ENCODE data around the gene GARNL3. TPM values are rescaled to one million over a fixed set of nuclear protein-coding genes. Genes with fewer than 3 reads are reported as not detected.

The GARNL3 gene
- total RNA-seq, 1 donor from 2014 or later = 22.9 TPM

- Histone ChIP-seq H3K4me3 (no peak overlapping the region), H3K27ac (replicated peaks) (peak overlapping the region; percentile 78), H3K36me3 (no peaks in the 10 kb centered on the region), H3K4me1 (peaks cover 35% of the 10 kb centered on the region), H3K27me3 (ENCODE audit: low read depth) (no peaks in the 10 kb centered on the region), H3K9me3 (replicated peaks) (no peaks in the 10 kb centered on the region)
- DNase-seq = no peak
- no peak for TF ChIP-seq CTCF (IDR thresholded peaks at IDR 0.05; ENCODE audit: borderline replicate concordance)
- intact Hi-C loops (cut with micrococcal nuclease) = no loop called here
Measured at GRCh38 chr9:127249877-127250276, 14.7 kb upstream of the GARNL3 start.

GRCh38 chr9:127250896-127251391 is 13.6 kb upstream of the GARNL3 start:
- Histone ChIP-seq H3K36me3 (no peaks in the 10 kb centered on the region), H3K4me1 (peaks cover 30% of the 10 kb centered on the region), H3K9me3 (replicated peaks) (no peaks in the 10 kb centered on the region), H3K27me3 (ENCODE audit: low read depth) (no peaks in the 10 kb centered on the region), H3K27ac (replicated peaks) (peak overlapping the region; percentile 78), H3K4me3 (peak overlapping the region; percentile 13)
- intact Hi-C loops (cut with micrococcal nuclease) = no loop called here
- no peak for DNase-seq
- no peak for TF ChIP-seq CTCF (IDR thresholded peaks at IDR 0.05; ENCODE audit: borderline replicate concordance)

GRCh38 chr9:127252410-127253318 is 11.9 kb upstream of the GARNL3 start:
- intact Hi-C loops (cut with micrococcal nuclease) = no loop called here
- Histone ChIP-seq H3K4me1 (peaks cover 36% of the 10 kb centered on the region), H3K27ac (replicated peaks) (no peak overlapping the region), H3K36me3 (no peaks in the 10 kb centered on the region), H3K27me3 (ENCODE audit: low read depth) (no peaks in the 10 kb centered on the region), H3K9me3 (replicated peaks) (no peaks in the 10 kb centered on the region), H3K4me3 (no peak overlapping the region)
- no peak for TF ChIP-seq CTCF (IDR thresholded peaks at IDR 0.05; ENCODE audit: borderline replicate concordance)
- DNase-seq = no peak

GRCh38 chr9:127253446-127253845 is 11.1 kb upstream of the GARNL3 start:
- Histone ChIP-seq H3K9me3 (replicated peaks) (no peaks in the 10 kb centered on the region), H3K27me3 (ENCODE audit: low read depth) (no peaks in the 10 kb centered on the region), H3K36me3 (no peaks in the 10 kb centered on the region), H3K4me3 (no peak overlapping the region), H3K27ac (replicated peaks) (no peak overlapping the region), H3K4me1 (peaks cover 33% of the 10 kb centered on the region)
- no peak for TF ChIP-seq CTCF (IDR thresholded peaks at IDR 0.05; ENCODE audit: borderline replicate concordance)
- intact Hi-C loops (cut with micrococcal nuclease) = no loop called here
- DNase-seq = no peak

GRCh38 chr9:127255692-127256091 is 8.9 kb upstream of the GARNL3 start:
- no peaks in the 10 kb centered on the region for H3K36me3 ChIP-seq
- no peak for TF ChIP-seq CTCF (IDR thresholded peaks at IDR 0.05; ENCODE audit: borderline replicate concordance)
- no peak overlapping the region for H3K4me3 ChIP-seq
- no peaks in the 10 kb centered on the region for H3K27me3 ChIP-seq (ENCODE audit: low read depth)
- peaks cover 47% of the 10 kb centered on the region for H3K4me1 ChIP-seq
- no peak overlapping the region for H3K27ac ChIP-seq (replicated peaks)
- intact Hi-C loops (cut with micrococcal nuclease) = no loop called here
- DNase-seq = no peak
- no peaks in the 10 kb centered on the region for H3K9me3 ChIP-seq (replicated peaks)

Data from left ventricle myocardium inferior (tissue), 1 donor.